Neural cell (in vitro differentiated cells): ENCODE results near the gene NELFA. TPM values are rescaled to one million over a fixed set of nuclear protein-coding genes. Genes with fewer than 3 reads are reported as not detected.

Source experiments
- H2AFZ ChIP-seq: fragments of 200-600, 300-800 bp; sonication (generic), shearing (Covaris generic); 2 replicates; pipeline ENCODE4 v1.6.0; 2014; ENCODE audit warnings: low read depth, mild to moderate bottlenecking, antibody characterized with exemption, low read length, moderate library complexity
- H3F3A ChIP-seq: fragments of 200-600 bp; shearing (Covaris generic); 2 replicates; pipeline ENCODE4 v1.6.1; 2016; ENCODE audit warnings: mild to moderate bottlenecking, moderate library complexity, mixed read lengths, antibody characterized with exemption, low read length; ENCODE audit not compliant: insufficient read depth, poor library complexity, severe bottlenecking
- H3K27ac ChIP-seq: fragments of 200-600, 300-800 bp; sonication (generic), shearing (Covaris generic); 2 replicates; pipeline ENCODE4 v1.5.1; 2014; ENCODE audit warnings: mild to moderate bottlenecking, low read length, moderate library complexity
- H3K27me3 ChIP-seq: fragments of 300-800, 200-600 bp; sonication (generic), shearing (Covaris generic); 2 replicates; pipeline ENCODE4 v1.6.0; 2014; ENCODE audit warnings: mild to moderate bottlenecking, low read depth, low read length, moderate library complexity; ENCODE audit not compliant: insufficient read depth
- H3K36me3 ChIP-seq: fragments of 300-800, 200-600 bp; sonication (generic), shearing (Covaris generic); 2 replicates; pipeline ENCODE4 v1.5.1; 2014; ENCODE audit warnings: mild to moderate bottlenecking, antibody characterized with exemption, low read length, moderate library complexity; ENCODE audit not compliant: insufficient read depth
- H3K4me2 ChIP-seq: fragments of 300-800, 200-600 bp; sonication (generic), shearing (Covaris generic); 2 replicates; pipeline ENCODE4 v1.6.0; 2014; ENCODE audit warnings: mild to moderate bottlenecking, low read length
- H3K4me3 ChIP-seq: fragments of 300-800, 200-600 bp; sonication (generic), shearing (Covaris generic); 2 replicates; pipeline ENCODE4 v1.5.1; 2014; ENCODE audit warnings: mild to moderate bottlenecking, low read length, moderate library complexity
- H3K79me2 ChIP-seq: fragments of 200-600 bp; shearing (Covaris generic); replicated peaks from 2 replicates; pipeline ENCODE4 v1.6.0; 2014; ENCODE audit warnings: mild to moderate bottlenecking, low read length, moderate library complexity; ENCODE audit not compliant: insufficient read depth
- H3K9ac ChIP-seq: fragments of 300-800, 200-600 bp; sonication (generic), shearing (Covaris generic); 2 replicates; pipeline ENCODE4 v1.6.1; 2016; ENCODE audit warnings: mild to moderate bottlenecking, low read length, mixed read lengths
- H3K9me2 ChIP-seq: fragments of 200-600 bp; shearing (Covaris generic); 2 replicates; pipeline ENCODE4 v1.6.1; 2016; ENCODE audit warnings: mild to moderate bottlenecking, low read length, mixed read lengths; ENCODE audit not compliant: insufficient read depth
- H3K9me3 ChIP-seq: fragments of 200-600, 300-800 bp; sonication (generic), shearing (Covaris generic); 2 replicates; pipeline ENCODE4 v1.6.1; 2016; ENCODE audit warnings: mild to moderate bottlenecking, mixed run types, low read length, moderate library complexity, mixed read lengths
- H4K20me1 ChIP-seq: fragments of 200-600 bp; shearing (Covaris generic); 2 replicates; pipeline ENCODE4 v1.6.1; 2016; ENCODE audit warnings: mild to moderate bottlenecking, mixed run types; ENCODE audit not compliant: insufficient read depth
- CTCF ChIP-seq: fragments of 450-650 bp; IDR thresholded peaks from 2 replicates; pipeline ENCODE4 v1.5.1; 2014; ENCODE audit warnings: antibody characterized with exemption, mild to moderate bottlenecking, moderate library complexity; ENCODE audit not compliant: poor library complexity, severe bottlenecking
- EP300 ChIP-seq: fragments of 450-650 bp; conservative IDR thresholded peaks from 2 replicates; pipeline ENCODE4 v1.6.1; 2014; ENCODE audit warnings: antibody characterized with exemption, mild to moderate bottlenecking, moderate library complexity; ENCODE audit not compliant: poor library complexity, severe bottlenecking
- EZH2 ChIP-seq: fragments of 200-600, 300-800 bp; shearing (Covaris generic), sonication (generic); IDR thresholded peaks from 2 replicates; pipeline ENCODE4 v1.6.1; 2014; ENCODE audit warnings: antibody characterized with exemption, low read length, borderline replicate concordance, mild to moderate bottlenecking; ENCODE audit not compliant: insufficient read depth, poor library complexity, severe bottlenecking
- MXI1 ChIP-seq: fragments of 450-650 bp; conservative IDR thresholded peaks from 2 replicates; pipeline ENCODE4 v1.6.1; 2014; ENCODE audit warnings: antibody characterized with exemption, mild to moderate bottlenecking; ENCODE audit not compliant: poor library complexity, severe bottlenecking
- POLR2AphosphoS5 ChIP-seq: IDR thresholded peaks from 2 replicates; pipeline ENCODE4 v1.6.1; 2012
- RAD21 ChIP-seq: fragments of 450-650 bp; conservative IDR thresholded peaks from 2 replicates; pipeline ENCODE4 v1.6.1; 2014; ENCODE audit warnings: antibody characterized with exemption, mild to moderate bottlenecking, moderate library complexity
- REST ChIP-seq: IDR thresholded peaks from 2 replicates; pipeline ENCODE4 v1.6.1; 2012; ENCODE audit warnings: borderline replicate concordance
- SMC3 ChIP-seq: fragments of 450-650 bp; conservative IDR thresholded peaks from 2 replicates; pipeline ENCODE4 v1.6.1; 2014; ENCODE audit warnings: antibody characterized with exemption, mild to moderate bottlenecking, moderate library complexity; ENCODE audit not compliant: poor library complexity
- TAF1 ChIP-seq: IDR thresholded peaks from 2 replicates; pipeline ENCODE4 v1.6.1; 2012; ENCODE audit warnings: low read depth
- polyA plus RNA-seq: library from polyadenylated mRNA; depleted of rRNA; stranded (reverse); fragments of >200 nt; gene quantifications from 2 replicates; pipeline ENCODE4 v1.2.3, GENCODE V29; 2014

NELFA gene
- polyA plus RNA-seq, 1 donor from 2014 or later, result 40.5 TPM

GRCh38 chr4:1978226-1978625 lies 30.5 kb downstream of the NELFA start:
- Histone ChIP-seq H3K27me3 (no peaks in the 10 kb centered on the region), H3K4me3 (no peak overlapping the region), H4K20me1 (no peaks in the 10 kb centered on the region), H3K9me3 (no peaks in the 10 kb centered on the region), H3K36me3 (peaks cover 24% of the 10 kb centered on the region), H3K9ac (no peak overlapping the region), H3K4me2 (no peak overlapping the region), H3K79me2 (no peaks in the 10 kb centered on the region), H3F3A (no peaks in the 10 kb centered on the region), H2AFZ (no peak overlapping the region), H3K27ac (no peak overlapping the region), H3K9me2 (no peaks in the 10 kb centered on the region)
- TF ChIP-seq EZH2 (no peak), EP300 (no peak), MXI1 (no peak), REST (no peak), POLR2AphosphoS5 (no peak), SMC3 (no peak), RAD21 (no peak), TAF1 (no peak), CTCF (no peak)

- Histone ChIP-seq H3K4me3 (no peak overlapping the region), H4K20me1 (no peaks in the 10 kb centered on the region), H3K9ac (no peak overlapping the region), H3K27ac (no peak overlapping the region), H3K27me3 (no peaks in the 10 kb centered on the region), H3K4me2 (no peak overlapping the region), H3F3A (no peaks in the 10 kb centered on the region), H3K36me3 (peaks cover 24% of the 10 kb centered on the region), H3K79me2 (no peaks in the 10 kb centered on the region), H3K9me3 (no peaks in the 10 kb centered on the region), H2AFZ (no peak overlapping the region), H3K9me2 (no peaks in the 10 kb centered on the region)
- no peak for TF ChIP-seq SMC3
- no peak for TF ChIP-seq POLR2AphosphoS5
- TF ChIP-seq REST, result no peak
- no peak for TF ChIP-seq TAF1
- no peak for TF ChIP-seq EZH2
These were observed 32.1 kb downstream of the NELFA start for GRCh38 chr4:1976416-1977352.
